GM19455 (cell line): ENCODE data around the gene TRAPPC12.
"Not testable (repeated sequence)": the region's sequence is repeated elsewhere in the genome, so short reads cannot be mapped to it uniquely, and the experiment has no call there.

ENCODE experiments used
- ATAC-seq: cut with Tn5 transposase; IDR thresholded peaks from one replicate; pipeline ENCODE4 v1.9.1; 2021; ENCODE audit not compliant: unreplicated experiment

Gene TRAPPC12

DNA sequence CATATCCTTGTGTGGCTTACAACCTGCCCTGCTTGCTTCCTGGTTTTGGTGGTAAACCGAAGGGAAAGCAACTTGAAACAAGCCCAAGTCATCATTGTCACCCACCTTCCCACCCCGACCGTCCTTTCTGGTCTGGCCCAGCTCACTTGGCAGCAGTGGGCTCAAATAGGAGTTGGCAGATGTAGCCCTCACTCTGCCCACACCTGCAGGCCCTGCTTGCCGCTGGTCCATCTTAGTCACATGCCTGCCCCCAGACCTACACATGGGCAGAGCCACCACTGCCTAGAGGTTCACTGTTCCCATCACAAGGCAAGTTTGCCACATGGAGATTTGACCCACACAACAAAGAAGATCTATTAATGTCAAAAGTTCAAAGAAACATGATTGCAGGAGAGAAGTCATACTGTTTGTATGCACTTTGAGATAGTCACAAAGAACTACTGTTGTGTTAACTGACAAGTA is 11.2 kb upstream of the TRAPPC12 start:
- no peak for ATAC-seq

DNA sequence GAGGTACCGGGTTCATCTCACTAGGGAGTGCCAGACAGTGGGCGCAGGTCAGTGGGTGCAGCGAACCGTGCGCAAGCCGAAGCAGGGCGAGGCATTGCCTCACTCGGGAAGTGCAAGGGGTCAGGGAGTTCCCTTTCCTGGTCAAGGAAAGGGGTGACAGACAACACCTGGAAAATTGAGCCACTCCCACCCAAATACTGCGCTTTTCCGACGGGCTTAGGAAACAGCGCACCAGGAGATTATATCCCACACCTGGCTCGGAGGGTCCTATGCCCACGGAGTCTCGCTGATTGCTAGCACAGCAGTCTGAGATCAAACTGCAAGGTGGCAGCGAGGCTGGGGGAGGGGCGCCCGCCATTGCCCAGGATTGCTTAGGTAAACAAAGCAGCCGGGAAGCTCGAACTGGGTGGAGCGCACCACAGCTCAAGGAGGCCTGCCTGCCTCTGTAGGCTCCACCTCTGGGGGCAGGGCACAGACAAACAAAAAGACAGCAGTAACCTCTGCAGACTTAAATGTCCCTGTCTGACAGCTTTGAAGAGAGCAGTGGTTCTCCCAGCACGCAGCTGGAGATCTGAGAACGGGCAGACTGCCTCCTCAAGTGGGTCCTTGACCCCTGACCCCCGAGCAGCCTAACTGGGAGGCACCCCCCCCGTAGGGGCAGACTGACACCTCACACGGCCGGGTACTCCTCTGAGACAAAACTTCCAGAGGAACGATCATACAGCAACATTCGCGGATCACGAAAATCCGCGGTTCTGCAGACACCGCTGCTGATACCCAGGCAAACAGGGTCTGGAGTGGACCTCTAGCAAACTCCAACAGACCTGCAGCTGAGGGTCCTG is 9.9 kb upstream of the TRAPPC12 start:
- not testable (repeated sequence) for ATAC-seq

DNA sequence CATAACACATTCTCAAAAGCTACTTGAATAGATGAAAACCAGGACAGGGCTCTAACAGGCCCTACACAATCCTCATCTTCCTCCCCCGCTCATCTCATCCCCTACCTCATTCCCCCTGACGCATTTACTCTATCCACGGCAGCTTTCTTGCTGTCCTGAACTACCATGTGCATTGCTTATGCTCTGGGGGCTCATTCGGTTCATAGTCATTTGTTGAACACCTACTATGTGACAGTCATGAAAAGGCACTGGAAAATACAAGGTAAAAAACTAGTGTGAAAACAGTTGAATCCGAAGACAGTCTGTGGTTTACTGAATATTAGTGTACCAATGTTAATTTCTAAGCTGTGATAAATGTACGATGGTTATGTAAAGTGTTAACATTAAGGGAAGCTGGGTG is 2.7 kb upstream of the TRAPPC12 start:
- ATAC-seq = no peak

DNA sequence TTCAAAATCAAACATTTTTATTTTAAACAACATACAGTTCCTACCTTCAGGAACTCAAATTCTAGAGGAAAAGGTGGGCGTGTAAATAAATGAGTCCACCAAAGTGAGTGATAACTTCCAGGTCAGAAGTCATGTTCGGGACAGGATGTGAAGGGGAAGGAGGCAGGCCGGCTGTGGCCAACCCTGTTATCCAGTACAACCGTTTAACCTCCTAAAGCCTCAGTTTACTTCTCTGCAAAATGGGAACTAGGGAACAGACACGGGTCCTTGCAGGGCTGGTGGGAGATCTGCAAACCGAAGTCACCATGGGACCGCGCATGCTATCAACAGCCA is 2.2 kb upstream of the TRAPPC12 start:
- ATAC-seq = peak; percentile 23

DNA sequence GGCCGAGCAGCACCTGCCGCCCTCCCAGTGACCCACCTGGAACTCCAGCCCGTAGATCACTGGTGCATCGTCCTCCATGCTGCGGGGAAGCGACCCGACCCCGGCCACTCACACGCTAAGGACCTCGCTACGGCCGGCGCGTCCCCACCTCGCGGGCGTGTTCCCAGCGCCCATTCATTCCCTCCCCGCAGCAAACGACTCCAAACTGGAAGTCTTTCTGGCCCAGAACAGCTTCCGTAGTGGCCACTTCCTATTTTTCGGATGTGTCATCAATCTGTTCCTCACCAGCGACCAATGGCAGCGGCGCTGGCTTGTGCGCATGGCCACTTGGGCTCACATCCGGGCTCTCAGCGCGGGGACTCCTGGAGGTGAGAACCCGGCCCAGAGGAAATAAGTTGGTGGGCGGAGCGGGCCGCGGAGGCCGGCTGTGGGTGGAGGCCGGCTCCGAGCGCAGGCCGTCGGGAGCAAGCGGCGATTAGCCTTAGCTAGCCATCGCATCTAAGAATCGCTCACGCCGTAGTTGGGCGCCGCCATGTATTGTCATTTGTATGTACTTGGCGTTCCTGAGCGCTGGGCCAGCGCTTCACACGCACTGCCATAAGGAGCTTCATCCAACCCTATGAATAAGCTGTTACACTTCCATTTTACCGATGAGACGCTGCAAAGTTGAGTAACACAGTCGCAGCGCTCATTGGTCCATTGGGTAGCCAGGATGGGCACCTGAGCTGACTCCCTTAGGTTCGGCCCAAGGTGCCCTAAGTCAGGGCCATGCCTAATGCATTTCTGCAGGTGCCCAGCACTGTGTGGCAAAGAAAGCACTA is 1.7 kb upstream of the TRAPPC12 start, which contains the start of gene EIPR1:
Gene EIPR1 (minus strand): TSS at position 207 of the 821 bp plus-strand sequence. CDS start 129 bp downstream, at position 78.
- peak; percentile 77 for ATAC-seq

DNA sequence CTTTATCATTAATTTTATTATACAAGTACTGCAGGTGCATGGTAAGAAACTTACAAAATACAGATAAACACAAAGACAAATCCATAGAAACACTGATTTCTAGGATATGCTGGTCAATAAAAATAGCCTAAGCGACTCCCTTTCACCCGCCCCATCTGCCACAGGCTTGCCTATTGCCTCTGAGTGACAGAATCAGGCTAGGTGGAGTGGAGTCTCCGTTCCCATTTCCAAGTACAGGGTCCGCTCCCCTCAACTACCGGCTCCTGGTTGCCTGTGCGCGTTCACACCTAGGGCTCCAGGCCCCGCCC is 201 bp upstream of the TRAPPC12 start:
- no peak for ATAC-seq

DNA sequence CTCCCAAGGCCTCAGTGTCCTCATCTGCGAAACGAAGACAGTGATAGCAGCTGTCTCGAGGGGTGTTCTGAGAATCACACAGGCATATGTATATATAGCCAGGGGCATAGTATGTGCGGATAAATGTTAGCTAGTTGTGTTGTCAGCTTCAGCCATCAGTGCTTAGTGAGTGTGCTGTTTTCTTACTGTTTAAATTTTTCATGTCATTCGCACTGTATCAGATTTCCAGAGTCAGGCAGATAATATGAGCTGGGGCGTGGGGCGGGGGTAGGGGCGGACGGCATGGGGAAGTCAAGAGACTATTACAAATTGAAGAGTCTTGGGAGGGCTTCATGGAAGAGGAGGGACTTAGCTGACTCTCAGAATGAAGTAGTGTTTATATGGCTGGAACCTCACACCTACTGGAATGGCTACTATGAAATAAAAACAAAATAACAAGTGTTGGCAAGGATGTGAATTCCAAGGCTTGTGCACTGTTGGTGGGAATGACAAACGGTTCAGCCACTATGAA is 7.0 kb downstream of the TRAPPC12 start:
- no peak for ATAC-seq

DNA sequence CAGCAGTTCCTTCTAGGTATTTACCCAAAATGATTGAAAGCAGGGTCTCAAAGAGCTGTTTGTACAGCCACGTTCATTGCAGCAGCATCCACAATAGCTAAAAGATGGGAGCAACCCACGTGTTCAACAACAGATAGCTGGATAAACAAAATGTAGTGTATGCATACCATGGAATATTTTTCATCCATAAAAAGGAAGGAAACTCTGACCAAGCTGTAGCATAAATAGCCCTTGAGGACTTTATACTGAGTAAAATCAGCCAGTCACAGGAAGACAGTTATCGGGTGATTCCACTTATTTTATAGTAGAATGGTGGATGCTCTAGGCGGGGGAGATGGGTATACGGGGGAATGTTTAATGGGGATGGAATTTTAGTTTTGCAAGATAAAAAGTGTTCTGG is 7.5 kb downstream of the TRAPPC12 start:
- ATAC-seq = no peak

DNA sequence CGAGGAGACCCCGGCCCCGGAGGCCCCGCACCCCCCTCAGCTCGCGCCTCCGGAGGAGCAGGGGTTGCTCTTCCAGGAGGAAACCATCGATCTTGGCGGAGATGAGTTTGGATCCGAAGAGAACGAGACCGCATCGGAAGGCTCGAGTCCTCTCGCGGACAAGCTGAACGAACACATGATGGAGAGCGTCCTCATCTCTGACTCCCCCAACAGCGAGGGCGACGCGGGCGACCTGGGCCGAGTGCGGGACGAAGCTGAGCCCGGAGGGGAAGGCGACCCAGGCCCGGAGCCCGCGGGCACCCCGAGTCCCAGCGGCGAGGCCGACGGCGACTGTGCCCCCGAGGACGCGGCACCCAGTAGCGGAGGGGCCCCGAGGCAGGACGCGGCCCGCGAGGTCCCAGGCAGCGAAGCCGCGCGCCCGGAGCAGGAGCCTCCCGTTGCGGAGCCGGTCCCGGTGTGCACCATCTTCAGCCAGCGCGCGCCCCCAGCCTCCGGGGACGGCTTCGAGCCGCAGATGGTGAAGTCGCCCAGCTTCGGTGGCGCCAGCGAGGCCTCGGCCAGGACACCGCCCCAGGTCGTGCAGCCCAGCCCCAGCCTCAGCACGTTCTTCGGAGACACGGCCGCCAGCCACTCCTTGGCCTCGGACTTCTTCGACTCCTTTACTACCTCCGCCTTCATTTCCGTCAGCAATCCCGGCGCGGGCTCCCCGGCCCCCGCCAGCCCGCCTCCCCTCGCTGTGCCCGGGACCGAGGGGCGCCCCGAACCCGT is 8.3 kb downstream of the TRAPPC12 start:
- ATAC-seq = no peak

DNA sequence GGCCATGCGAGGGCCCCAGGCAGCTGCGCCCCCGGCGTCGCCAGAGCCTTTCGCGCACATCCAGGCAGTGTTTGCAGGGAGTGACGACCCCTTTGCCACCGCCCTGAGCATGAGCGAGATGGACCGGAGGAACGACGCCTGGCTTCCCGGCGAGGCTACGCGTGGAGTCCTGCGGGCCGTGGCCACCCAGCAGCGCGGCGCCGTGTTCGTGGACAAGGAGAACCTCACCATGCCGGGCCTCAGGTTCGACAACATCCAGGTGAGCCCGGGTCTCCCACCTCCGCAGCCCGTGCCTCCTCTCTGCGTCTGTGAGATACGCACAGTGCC is 8.9 kb downstream of the TRAPPC12 start:
- no peak for ATAC-seq

DNA sequence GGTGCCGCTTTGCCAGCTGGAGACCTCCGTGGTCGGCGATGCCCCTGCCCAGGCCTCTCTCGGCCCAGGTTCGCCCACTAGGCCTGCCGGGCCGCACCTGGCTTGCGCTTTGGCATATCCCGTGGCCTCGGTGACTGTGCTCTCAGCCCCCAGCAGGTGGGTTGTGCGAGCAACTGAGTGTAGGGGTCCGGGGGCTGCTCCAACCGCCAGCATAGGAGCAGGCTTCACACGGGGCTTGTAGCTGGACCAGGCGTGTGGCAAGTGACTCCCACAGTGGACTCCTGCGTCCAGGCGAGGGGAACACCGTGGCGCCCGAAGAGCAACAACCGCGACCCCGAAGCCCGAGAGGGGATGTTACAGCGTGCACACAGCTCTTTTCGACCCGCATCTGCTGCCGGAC is 9.7 kb downstream of the TRAPPC12 start:
- no peak for ATAC-seq

DNA sequence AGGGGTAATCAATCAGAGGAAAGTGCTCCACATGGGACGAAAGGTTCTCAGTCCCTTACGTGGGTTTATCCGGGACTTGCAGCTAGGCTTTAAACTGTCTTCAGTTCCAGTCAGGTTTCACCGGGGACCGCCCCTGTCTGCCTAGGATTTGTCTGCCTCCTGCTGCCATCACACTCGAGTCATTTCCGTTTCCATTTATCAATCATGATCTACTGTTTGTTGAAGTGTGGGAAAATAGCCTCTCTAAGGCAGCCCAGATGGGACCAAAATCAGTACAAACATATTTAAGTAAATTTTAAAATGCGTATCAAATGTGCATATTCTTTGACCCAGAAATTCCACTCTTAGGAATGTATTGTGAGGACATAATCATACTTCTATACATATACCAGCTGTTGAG is 10.5 kb downstream of the TRAPPC12 start:
- no peak for ATAC-seq

DNA sequence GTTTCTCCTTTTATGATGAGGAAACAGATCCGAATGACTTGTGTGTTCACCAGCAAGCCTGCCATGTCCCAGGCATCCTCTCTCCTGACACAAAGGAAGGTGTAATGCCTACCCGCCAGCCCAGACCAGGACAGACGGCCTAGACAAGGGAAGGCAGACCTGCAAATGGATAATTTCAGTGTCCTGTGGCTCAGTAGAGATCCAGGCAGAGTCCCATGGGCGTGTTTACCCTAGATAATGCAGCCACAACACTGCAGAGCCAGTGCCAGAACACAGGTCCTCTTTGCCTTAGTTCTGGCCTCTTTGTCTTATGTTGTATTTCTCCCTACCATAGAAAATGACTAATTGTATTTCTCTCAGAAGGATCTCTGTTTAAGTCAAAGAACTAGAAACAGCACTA is 12.7 kb downstream of the TRAPPC12 start:
- no peak for ATAC-seq

DNA sequence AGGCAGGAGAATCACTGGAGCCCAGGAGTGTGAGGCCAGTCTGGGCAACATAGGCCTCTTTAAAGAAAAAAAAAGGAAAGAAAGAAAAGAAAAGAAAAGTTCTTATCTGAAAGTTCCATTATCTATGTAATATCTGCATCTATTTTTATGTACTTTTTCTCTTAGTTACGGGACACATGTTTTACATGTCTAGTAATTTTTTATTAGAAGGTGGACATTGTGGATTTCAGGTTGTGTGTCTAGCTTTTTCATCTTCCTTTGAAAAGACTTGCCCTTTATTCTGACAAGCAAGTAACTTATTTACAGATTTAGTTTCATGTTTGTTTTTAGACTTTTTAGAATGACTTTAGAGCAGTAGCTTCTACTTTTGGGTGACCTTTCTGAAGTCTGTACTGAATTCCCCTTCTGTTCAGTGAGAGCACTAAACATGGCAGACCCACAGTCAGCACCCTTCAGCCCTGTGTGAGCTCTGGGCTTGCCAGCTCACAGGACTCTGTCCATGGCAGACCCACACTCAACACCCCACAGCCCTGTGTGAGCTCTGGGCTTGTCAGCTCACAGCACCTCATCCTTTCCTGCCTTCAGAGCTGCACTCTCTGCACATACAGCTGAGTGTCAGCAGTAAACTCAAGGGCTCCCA is 17.5 kb downstream of the TRAPPC12 start:
- ATAC-seq = no peak

DNA sequence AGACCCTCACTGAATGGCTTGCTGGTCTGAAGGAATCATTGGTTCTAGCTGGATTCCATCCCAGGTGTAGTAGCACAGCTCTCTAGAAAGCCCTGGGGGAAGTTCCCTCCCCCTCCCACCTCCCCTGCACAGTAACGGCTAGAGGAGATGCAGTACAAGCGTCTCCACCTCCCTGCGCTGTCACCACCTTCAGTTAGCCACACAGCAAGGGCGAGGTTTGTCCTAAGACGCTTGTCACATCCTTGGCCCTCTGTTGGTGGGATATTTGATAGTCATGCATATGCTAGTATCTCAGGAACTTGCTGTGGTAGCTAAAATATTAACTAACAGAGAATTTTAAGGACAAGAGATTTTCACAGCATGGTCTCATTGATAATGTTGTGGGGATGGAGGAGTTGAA is 19.4 kb downstream of the TRAPPC12 start:
- no peak for ATAC-seq

DNA sequence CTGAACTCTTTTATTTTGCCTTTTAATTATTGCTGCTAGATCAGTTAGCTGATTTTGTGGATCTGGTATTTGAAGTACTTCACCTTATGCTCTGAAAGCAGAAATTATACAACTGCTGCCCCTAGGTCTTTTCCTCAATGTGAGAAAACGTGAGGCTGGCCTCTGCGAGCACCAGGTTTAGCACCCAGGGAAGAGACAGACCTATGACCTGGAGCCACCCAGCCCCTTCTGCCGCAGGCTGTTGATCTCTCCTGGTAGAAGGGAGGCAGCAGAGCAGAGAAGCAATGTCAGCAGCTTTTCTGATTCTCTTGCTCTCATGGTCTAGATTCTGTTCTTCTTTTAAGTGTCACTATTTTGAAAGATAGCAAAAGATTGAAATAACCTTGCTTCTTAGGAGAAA is 19.9 kb downstream of the TRAPPC12 start:
- ATAC-seq = no peak

DNA sequence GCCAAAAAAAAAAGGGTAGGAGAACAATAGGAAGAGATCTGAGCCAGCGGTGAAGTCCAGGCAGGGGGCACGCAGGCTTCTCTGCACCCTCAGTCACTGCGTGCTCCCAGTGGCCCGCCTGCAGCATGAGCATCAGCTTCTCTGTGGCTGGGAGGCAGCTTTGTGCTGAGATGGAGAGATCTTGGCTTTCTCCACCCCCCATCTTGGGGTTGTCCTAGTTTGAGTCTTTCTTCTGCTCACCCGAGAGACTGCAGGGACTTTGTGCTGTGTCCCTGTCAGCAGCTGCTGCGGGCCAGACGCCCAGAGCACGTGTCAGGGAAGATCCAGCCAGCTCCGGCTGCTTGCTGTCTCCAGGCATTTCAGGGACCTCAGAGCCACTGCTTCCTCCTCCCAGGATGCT is 20.3 kb downstream of the TRAPPC12 start:
- ATAC-seq = no peak

DNA sequence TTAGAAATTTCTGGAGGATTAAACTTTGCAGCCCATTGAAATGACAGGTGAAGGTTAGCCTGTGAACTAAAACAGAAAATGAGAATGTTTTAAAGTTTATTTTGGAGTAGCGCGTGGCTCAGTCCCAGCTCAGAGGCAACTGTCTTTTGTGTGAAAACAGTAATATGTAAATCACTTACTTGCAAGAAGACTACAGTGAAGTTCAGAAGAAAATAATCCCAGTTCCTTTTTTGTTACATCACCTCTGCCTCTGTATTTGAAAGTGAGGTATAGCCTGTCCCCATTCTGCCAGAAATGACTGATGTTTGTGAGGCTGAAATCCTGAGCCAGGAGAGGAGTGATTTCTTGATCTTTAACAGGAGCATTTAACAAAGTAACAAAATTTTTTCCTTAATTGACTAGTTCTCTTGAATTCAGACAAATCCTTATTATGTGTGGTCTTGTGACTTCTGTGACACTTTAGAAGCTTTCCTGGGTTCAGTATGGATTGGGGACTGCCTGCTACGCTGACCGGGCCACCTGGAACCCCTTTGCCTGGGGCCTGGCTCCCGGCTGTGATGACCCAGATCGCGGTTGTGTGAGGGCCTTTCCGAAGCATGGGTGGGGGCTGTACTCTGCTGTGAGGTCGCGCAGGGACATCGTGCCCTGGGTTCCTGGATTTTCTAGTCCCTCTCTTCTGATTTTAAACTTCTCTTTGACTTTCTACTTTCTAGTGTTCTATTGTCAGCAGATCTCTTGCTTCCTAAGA is 24.3 kb downstream of the TRAPPC12 start:
- ATAC-seq = peak; percentile 100

DNA sequence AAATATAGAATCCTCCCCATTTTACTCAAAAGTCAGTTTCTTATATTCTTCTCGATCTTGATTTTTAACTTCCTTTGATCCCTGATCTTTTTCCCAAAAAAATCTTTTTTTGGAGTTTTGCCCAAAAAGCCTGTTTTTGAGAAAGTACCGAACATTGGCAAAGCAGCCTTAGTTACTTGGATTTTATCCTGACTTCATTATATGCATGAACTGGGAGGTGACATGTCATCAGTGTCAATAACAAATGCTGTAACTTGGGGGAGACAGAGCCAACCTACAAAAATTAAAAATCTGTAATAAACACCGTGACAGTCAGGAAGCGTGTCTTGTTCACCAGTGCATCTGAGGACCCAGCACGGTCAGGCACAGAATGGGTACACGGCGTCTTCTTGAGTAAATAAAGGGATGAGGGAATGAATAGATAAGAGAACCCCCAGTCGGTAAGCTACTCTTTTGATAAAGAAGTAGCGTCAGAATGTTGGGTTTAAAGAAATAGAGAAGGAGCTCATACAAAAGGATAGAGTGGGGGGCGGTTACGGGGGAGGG is 24.9 kb downstream of the TRAPPC12 start:
- no peak for ATAC-seq

DNA sequence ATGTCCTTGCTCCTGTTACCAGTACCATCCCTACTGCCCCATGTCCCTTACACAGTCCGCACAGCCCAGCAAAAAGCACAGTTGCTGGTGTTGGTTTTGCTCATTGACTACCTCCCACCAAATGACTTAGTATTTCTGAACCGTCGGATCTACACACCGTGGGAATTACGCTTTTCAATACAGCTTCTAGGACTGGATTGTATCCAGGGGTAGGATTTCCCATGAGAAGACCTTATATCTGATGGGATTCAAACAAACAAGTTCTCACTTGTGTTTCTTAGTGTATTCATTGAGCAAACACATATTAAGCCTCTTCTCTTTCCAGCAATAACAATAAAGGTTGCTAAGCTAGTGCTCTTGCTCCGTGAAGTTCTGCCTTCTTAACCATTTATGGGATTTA is 25.8 kb downstream of the TRAPPC12 start:
- ATAC-seq = no peak
